ENCODE results near the gene SGCA. TPM values are rescaled to one million over a fixed set of nuclear protein-coding genes. Genes with fewer than 3 reads are reported as not detected.

Gene SGCA
- total and polyA plus RNA-seq, 2 of the 13 experiments (the other 11 are each of a cell fraction or from before 2014, with no cell fraction given), result not detected

DNA sequence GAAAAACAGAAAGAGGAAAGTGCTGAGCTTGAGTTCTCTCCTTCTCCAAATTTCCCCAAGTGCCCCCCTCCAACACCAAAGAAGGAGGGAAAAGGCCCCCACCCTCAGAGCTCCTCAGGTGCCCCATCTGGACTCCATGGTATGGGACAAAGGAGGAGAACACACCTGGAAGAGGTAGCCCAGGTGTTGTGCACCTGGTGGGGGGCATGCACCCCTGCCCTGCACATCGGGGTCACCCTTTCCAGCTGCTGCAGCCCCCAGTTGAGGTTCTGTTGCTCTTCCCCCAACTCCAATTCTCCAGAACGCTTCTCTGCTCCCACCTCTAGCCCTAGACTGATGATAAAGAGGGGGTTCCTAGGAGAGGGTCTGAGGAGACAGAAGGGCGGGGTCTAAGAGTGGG lies 38.6 kb downstream of the SGCA start:
- intact Hi-C loops (cut with micrococcal nuclease; ENCODE audit: unreplicated experiment), result no loop called here
- Histone ChIP-seq H2AFZ (ENCODE audit: low read length) (no peak overlapping the region), H3K4me3 (replicated peaks in 1 of 3; ENCODE audit: insufficient read depth in 1 of 3, low read depth in 2 of 3, low read length in 3 of 3) (no peak overlapping the region), H3K79me2 (ENCODE audit: insufficient read depth, low read length) (no peaks in the 10 kb centered on the region), H3K4me1 (ENCODE audit: insufficient read depth, low read length) (peaks cover 19% of the 10 kb centered on the region), H3K9me3 (ENCODE audit: low read length) (no peaks in the 10 kb centered on the region), H3K36me3 (replicated peaks in 1 of 2; ENCODE audit: control insufficient read depth in 1 of 2, insufficient read depth in 2 of 2, low read length in 2 of 2) (no peaks in the 10 kb centered on the region), H3K27me3 (ENCODE audit: control insufficient read depth in 1 of 2, insufficient read depth in 2 of 2, low read length in 2 of 2) (peaks cover 10 to 82% of the 10 kb centered on the region in 2 experiments), H3K4me2 (ENCODE audit: low read depth, low read length) (no peak overlapping the region), H3K9ac (ENCODE audit: insufficient read depth, low read depth, low read length) (no peak overlapping the region), H4K20me1 (ENCODE audit: insufficient read depth, low read length) (no peaks in the 10 kb centered on the region; the same call in 1 of the 2 replicates), H3K27ac (ENCODE audit: extremely low read length, insufficient read depth, low read length) (no peak overlapping the region)
- in situ Hi-C loops (cut with HindIII; ENCODE audit: extremely low pct_ligation_motif_present, low pct_unique_long_range_greater_than_20kb), result no loop called here
- DNase-seq (ENCODE audit: low spot score) (no peak), ATAC-seq (no peak), FAIRE-seq (no peak)
- POLR2A ChIA-PET, result no interaction called here
- CTCF ChIA-PET (ENCODE audit: low intra/inter-chr PET ratio, low total read pairs), result interaction anchor here (9.4 kb wide), 1 partner anchor 69 kb away, joined by 301 read pairs; the partner anchor contains the start of gene TMEM92
- BruUV-seq (replicated peaks), result no TSS peak
- WGBS (ENCODE audit: low lambda C conversion rate), result 30% methylated on average over 3 of the region's 3 CpGs
- TF ChIP-seq GLI4 (CRISPR knock-in tag; IDR thresholded peaks at IDR 0.05; ENCODE audit: borderline replicate concordance), result no peak
- TF ChIP-seq ZNF431 (CRISPR knock-in tag; IDR thresholded peaks at IDR 0.05; ENCODE audit: borderline replicate concordance, low read depth), result no peak
- no peak for TF ChIP-seq CEBPB (IDR thresholded peaks at IDR 0.05; ENCODE audit: borderline replicate concordance, low read depth, low read length)
- TF ChIP-seq ZNF101 (CRISPR knock-in tag; IDR thresholded peaks at IDR 0.05; ENCODE audit: borderline replicate concordance, low read depth), result no peak
- no peak for TF ChIP-seq ZBTB42 (CRISPR knock-in tag; IDR thresholded peaks at IDR 0.05)
- TF ChIP-seq, protein P1, sequence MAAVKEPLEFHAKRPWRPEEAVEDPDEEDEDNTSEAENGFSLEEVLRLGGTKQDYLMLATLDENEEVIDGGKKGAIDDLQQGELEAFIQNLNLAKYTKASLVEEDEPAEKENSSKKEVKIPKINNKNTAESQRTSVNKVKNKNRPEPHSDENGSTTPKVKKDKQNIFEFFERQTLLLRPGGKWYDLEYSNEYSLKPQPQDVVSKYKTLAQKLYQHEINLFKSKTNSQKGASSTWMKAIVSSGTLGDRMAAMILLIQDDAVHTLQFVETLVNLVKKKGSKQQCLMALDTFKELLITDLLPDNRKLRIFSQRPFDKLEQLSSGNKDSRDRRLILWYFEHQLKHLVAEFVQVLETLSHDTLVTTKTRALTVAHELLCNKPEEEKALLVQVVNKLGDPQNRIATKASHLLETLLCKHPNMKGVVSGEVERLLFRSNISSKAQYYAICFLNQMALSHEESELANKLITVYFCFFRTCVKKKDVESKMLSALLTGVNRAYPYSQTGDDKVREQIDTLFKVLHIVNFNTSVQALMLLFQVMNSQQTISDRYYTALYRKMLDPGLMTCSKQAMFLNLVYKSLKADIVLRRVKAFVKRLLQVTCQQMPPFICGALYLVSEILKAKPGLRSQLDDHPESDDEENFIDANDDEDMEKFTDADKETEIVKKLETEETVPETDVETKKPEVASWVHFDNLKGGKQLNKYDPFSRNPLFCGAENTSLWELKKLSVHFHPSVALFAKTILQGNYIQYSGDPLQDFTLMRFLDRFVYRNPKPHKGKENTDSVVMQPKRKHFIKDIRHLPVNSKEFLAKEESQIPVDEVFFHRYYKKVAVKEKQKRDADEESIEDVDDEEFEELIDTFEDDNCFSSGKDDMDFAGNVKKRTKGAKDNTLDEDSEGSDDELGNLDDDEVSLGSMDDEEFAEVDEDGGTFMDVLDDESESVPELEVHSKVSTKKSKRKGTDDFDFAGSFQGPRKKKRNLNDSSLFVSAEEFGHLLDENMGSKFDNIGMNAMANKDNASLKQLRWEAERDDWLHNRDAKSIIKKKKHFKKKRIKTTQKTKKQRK (IDR thresholded peaks at IDR 0.05; ENCODE audit: low read length), result no peak
- TF ChIP-seq ZNF563 (CRISPR knock-in tag; IDR thresholded peaks at IDR 0.05), result no peak
- no peak for TF ChIP-seq KMT2A (CRISPR knock-in tag; IDR thresholded peaks at IDR 0.05)
- no peak for TF ChIP-seq YY1 (IDR thresholded peaks at IDR 0.05; ENCODE audit: insufficient read depth, insufficient replicate concordance, low read depth, low read length)
- TF ChIP-seq ZNF383 (CRISPR knock-in tag; IDR thresholded peaks at IDR 0.05; ENCODE audit: borderline replicate concordance), result no peak
- TF ChIP-seq, protein P2, sequence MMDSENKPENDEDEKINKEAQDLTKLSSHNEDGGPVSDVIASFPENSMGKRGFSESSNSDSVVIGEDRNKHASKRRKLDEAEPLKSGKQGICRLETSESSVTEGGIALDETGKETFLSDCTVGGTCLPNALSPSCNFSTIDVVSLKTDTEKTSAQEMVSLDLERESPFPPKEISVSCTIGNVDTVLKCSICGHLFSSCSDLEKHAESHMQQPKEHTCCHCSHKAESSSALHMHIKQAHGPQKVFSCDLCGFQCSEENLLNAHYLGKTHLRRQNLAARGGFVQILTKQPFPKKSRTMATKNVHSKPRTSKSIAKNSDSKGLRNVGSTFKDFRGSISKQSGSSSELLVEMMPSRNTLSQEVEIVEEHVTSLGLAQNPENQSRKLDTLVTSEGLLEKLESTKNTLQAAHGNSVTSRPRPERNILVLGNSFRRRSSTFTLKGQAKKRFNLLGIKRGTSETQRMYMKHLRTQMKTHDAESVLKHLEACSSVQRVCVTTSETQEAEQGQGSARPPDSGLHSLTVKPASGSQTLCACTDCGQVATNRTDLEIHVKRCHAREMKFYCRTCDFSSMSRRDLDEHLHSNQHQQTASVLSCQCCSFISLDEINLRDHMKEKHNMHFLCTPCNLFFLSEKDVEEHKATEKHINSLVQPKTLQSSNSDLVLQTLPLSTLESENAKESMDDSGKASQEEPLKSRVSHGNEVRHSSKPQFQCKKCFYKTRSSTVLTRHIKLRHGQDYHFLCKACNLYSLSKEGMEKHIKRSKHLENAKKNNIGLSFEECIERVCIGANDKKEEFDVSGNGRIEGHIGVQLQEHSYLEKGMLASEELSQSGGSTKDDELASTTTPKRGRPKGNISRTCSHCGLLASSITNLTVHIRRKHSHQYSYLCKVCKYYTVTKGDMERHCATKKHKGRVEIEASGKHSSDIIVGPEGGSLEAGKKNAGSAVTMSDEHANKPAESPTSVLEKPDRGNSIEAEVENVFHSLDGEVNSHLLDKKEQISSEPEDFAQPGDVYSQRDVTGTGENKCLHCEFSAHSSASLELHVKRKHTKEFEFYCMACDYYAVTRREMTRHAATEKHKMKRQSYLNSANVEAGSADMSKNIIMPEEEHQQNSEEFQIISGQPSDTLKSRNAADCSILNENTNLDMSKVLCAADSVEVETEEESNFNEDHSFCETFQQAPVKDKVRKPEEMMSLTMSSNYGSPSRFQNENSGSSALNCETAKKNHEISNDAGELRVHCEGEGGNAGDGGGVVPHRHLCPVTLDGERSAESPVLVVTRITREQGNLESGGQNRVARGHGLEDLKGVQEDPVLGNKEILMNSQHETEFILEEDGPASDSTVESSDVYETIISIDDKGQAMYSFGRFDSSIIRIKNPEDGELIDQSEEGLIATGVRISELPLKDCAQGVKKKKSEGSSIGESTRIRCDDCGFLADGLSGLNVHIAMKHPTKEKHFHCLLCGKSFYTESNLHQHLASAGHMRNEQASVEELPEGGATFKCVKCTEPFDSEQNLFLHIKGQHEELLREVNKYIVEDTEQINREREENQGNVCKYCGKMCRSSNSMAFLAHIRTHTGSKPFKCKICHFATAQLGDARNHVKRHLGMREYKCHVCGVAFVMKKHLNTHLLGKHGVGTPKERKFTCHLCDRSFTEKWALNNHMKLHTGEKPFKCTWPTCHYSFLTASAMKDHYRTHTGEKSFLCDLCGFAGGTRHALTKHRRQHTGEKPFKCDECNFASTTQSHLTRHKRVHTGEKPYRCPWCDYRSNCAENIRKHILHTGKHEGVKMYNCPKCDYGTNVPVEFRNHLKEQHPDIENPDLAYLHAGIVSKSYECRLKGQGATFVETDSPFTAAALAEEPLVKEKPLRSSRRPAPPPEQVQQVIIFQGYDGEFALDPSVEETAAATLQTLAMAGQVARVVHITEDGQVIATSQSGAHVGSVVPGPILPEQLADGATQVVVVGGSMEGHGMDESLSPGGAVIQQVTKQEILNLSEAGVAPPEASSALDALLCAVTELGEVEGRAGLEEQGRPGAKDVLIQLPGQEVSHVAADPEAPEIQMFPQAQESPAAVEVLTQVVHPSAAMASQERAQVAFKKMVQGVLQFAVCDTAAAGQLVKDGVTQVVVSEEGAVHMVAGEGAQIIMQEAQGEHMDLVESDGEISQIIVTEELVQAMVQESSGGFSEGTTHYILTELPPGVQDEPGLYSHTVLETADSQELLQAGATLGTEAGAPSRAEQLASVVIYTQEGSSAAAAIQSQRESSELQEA (CRISPR knock-in tag; IDR thresholded peaks at IDR 0.05; ENCODE audit: not compliant biosample characterization), result no peak
- TF ChIP-seq ELF3 (CRISPR knock-in tag; IDR thresholded peaks at IDR 0.05), result no peak
- no peak for TF ChIP-seq MAFG (CRISPR knock-in tag; IDR thresholded peaks at IDR 0.05)
